ACC112 (cell line): Measurements from ENCODE around the gene PXN.
"Not testable (repeated sequence)": the region's sequence is repeated elsewhere in the genome, so short reads cannot be mapped to it uniquely, and the experiment has no call there.

Experiments used
- H2AFZ ChIP-seq: fragments of 200-600 bp; sonication (generic); one replicate; pipeline ENCODE4 v1.6.0; 2017; ENCODE audit warnings: antibody characterized with exemption, low read length; ENCODE audit not compliant: unreplicated experiment
- H3K27ac ChIP-seq: fragments of 200-600 bp; sonication (generic); 2 replicates; pipeline ENCODE4 v1.5.1; 2014; ENCODE audit warnings: low read depth, mild to moderate bottlenecking, antibody characterized with exemption, low read length, moderate library complexity
- H3K27me3 ChIP-seq: fragments of 200-600 bp; sonication (generic); 2 replicates; pipeline ENCODE4 v1.6.1; 2014; ENCODE audit warnings: mild to moderate bottlenecking, antibody characterized with exemption, low read length, moderate library complexity, mixed read lengths; ENCODE audit not compliant: insufficient read depth
- H3K36me3 ChIP-seq: fragments of 200-600 bp; sonication (generic); 2 replicates; pipeline ENCODE4 v1.6.1; 2016; ENCODE audit warnings: mild to moderate bottlenecking, antibody characterized with exemption, low read length, moderate library complexity, mixed read lengths; ENCODE audit not compliant: insufficient read depth
- H3K4me1 ChIP-seq: fragments of 200-600 bp; sonication (generic); one replicate; pipeline ENCODE4 v1.6.1; 2016; ENCODE audit warnings: low read length, mixed read lengths; ENCODE audit not compliant: insufficient read depth, unreplicated experiment, control insufficient read depth
- H3K4me3 ChIP-seq: fragments of 200-600 bp; sonication (generic); 2 replicates; pipeline ENCODE4 v1.5.1; 2014; ENCODE audit warnings: mild to moderate bottlenecking, low read depth, low read length
- H3K79me2 ChIP-seq: fragments of 200-600 bp; sonication (generic); one replicate; pipeline ENCODE4 v1.6.0; 2016; ENCODE audit warnings: low read length; ENCODE audit not compliant: control insufficient read depth, unreplicated experiment, insufficient read depth

Gene PXN

GRCh38 chr12:120200364-120200800 lies 65.1 kb downstream of the PXN start:
- H3K27ac ChIP-seq = peak overlapping the region; percentile 78
- H3K36me3 ChIP-seq = peaks cover 28% of the 10 kb centered on the region
- H3K27me3 ChIP-seq = no peaks in the 10 kb centered on the region
- H3K4me3 ChIP-seq = peak overlapping the region; percentile 94
- H2AFZ ChIP-seq = no peak overlapping the region
- peaks cover 46% of the 10 kb centered on the region for H3K79me2 ChIP-seq
- peaks cover 37% of the 10 kb centered on the region for H3K4me1 ChIP-seq

- peak overlapping the region; percentile 78 for H3K27ac ChIP-seq
- H3K36me3 ChIP-seq = peaks cover 28% of the 10 kb centered on the region
- H2AFZ ChIP-seq = no peak overlapping the region
- peak overlapping the region; percentile 94 for H3K4me3 ChIP-seq
- H3K4me1 ChIP-seq = peaks cover 42% of the 10 kb centered on the region
- H3K79me2 ChIP-seq = peaks cover 52% of the 10 kb centered on the region
- no peaks in the 10 kb centered on the region for H3K27me3 ChIP-seq
Observed at GRCh38 chr12:120199595-120200306, 65.8 kb downstream of the PXN start.

- H3K4me3 ChIP-seq = peak overlapping the region; percentile 94
- peak overlapping the region; percentile 78 for H3K27ac ChIP-seq
- H3K4me1 ChIP-seq = peaks cover 42% of the 10 kb centered on the region
- H3K79me2 ChIP-seq = peaks cover 59% of the 10 kb centered on the region
- no peaks in the 10 kb centered on the region for H3K27me3 ChIP-seq
- H2AFZ ChIP-seq = no peak overlapping the region
- H3K36me3 ChIP-seq = peaks cover 28% of the 10 kb centered on the region
Observed at GRCh38 chr12:120199025-120199424, 66.5 kb downstream of the PXN start.

- peak overlapping the region; percentile 91 for H3K27ac ChIP-seq
- H3K36me3 ChIP-seq = peaks cover 28% of the 10 kb centered on the region
- H3K79me2 ChIP-seq = peaks cover 72% of the 10 kb centered on the region
- H2AFZ ChIP-seq = no peak overlapping the region
- H3K4me1 ChIP-seq = peaks cover 46% of the 10 kb centered on the region
- H3K4me3 ChIP-seq = peak overlapping the region; percentile 94
- H3K27me3 ChIP-seq = no peaks in the 10 kb centered on the region
Observed at GRCh38 chr12:120197542-120197887, 68.0 kb downstream of the PXN start.

GRCh38 chr12:120196817-120197541 lies 68.6 kb downstream of the PXN start:
- not testable (repeated sequence) for H2AFZ ChIP-seq, H3K27me3 ChIP-seq
- Histone ChIP-seq H3K4me1 (peaks cover 46% of the 10 kb centered on the region), H3K27ac (peak overlapping the region; percentile 91), H3K36me3 (peaks cover 28% of the 10 kb centered on the region), H3K4me3 (peak overlapping the region; percentile 94; the same call in 1 of the 2 replicates), H3K79me2 (peaks cover 77% of the 10 kb centered on the region)

- Histone ChIP-seq H3K79me2 (peaks cover 83% of the 10 kb centered on the region), H3K36me3 (peaks cover 28% of the 10 kb centered on the region), H3K27me3 (no peaks in the 10 kb centered on the region), H3K27ac (peak overlapping the region; percentile 91), H2AFZ (no peak overlapping the region), H3K4me1 (peaks cover 46% of the 10 kb centered on the region), H3K4me3 (no peak overlapping the region; the same call in 1 of the 2 replicates)
Observed at GRCh38 chr12:120196363-120196762, 69.2 kb downstream of the PXN start.

- Histone ChIP-seq H3K27ac (peak within 1 kb of the TSS; percentile 91), H3K4me1 (peaks cover 46% of the 10 kb centered on the region), H3K27me3 (no peaks in the 10 kb centered on the region), H3K4me3 (peak within 1 kb of the TSS; percentile 86), H3K36me3 (peaks cover 31% of the 10 kb centered on the region), H3K79me2 (peaks cover 87% of the 10 kb centered on the region), H2AFZ (peak within 1 kb of the TSS; percentile 68)
Observed at GRCh38 chr12:120194534-120195395, 70.8 kb downstream of the PXN start, which contains the start of gene GCN1. Gene GCN1 (minus strand): TSS chr12:120194715. CDS start chr12:120194697, 18 bp downstream.

- peaks cover 25% of the 10 kb centered on the region for H3K36me3 ChIP-seq
- peak overlapping the region; percentile 91 for H3K27ac ChIP-seq
- H3K27me3 ChIP-seq = no peaks in the 10 kb centered on the region
- peaks cover 43% of the 10 kb centered on the region for H3K4me1 ChIP-seq
- peak overlapping the region; percentile 86 for H3K4me3 ChIP-seq
- H2AFZ ChIP-seq = peak overlapping the region; percentile 68
- peaks cover 85% of the 10 kb centered on the region for H3K79me2 ChIP-seq
Observed at GRCh38 chr12:120194226-120194533, 71.3 kb downstream of the PXN start.

- H3K27ac ChIP-seq, H3K27me3 ChIP-seq, H2AFZ ChIP-seq: not testable (repeated sequence)
- peak overlapping the region; percentile 86 for H3K4me3 ChIP-seq
- peaks cover 79% of the 10 kb centered on the region for H3K79me2 ChIP-seq
- peaks cover 34% of the 10 kb centered on the region for H3K4me1 ChIP-seq
- H3K36me3 ChIP-seq = peaks cover 16% of the 10 kb centered on the region
Observed at GRCh38 chr12:120193286-120193685, 72.2 kb downstream of the PXN start.

- Histone ChIP-seq H3K36me3 (peaks cover 9% of the 10 kb centered on the region), H3K27me3 (no peaks in the 10 kb centered on the region), H3K4me3 (no peak overlapping the region), H3K27ac (no peak overlapping the region), H3K79me2 (peaks cover 79% of the 10 kb centered on the region), H2AFZ (no peak overlapping the region), H3K4me1 (peaks cover 15% of the 10 kb centered on the region)
Observed at GRCh38 chr12:120190985-120191480, 74.5 kb downstream of the PXN start.
